Measurements from ENCODE around the gene FBRSL1.

DNA sequence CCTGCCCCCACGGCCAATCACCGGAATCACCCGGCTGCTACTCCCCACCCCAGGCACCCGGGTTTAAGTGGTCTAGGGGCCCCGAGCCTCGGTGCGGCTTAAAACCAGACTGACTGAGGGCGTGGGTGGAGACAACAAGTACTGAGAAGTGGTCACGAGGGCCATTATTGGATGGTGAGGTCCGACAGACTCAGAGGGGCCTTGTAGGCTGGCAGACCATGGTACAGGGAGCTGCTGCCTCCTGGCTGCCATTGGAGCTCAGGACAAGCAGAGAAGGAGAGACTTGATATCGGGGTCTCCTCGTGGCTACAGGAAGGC, 54.1 kb downstream of the FBRSL1 start:
- TF ChIP-seq, protein P1, sequence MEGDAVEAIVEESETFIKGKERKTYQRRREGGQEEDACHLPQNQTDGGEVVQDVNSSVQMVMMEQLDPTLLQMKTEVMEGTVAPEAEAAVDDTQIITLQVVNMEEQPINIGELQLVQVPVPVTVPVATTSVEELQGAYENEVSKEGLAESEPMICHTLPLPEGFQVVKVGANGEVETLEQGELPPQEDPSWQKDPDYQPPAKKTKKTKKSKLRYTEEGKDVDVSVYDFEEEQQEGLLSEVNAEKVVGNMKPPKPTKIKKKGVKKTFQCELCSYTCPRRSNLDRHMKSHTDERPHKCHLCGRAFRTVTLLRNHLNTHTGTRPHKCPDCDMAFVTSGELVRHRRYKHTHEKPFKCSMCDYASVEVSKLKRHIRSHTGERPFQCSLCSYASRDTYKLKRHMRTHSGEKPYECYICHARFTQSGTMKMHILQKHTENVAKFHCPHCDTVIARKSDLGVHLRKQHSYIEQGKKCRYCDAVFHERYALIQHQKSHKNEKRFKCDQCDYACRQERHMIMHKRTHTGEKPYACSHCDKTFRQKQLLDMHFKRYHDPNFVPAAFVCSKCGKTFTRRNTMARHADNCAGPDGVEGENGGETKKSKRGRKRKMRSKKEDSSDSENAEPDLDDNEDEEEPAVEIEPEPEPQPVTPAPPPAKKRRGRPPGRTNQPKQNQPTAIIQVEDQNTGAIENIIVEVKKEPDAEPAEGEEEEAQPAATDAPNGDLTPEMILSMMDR (conservative IDR thresholded peaks at IDR 0.05; ENCODE audit: low read depth, low read length), result no peak
- TF ChIP-seq EZH2phosphoT487 (IDR thresholded peaks at IDR 0.05; ENCODE audit: borderline replicate concordance, low read length) (no peak), EZH2 (IDR thresholded peaks at IDR 0.05; ENCODE audit: low read length, unreplicated experiment) (no peak)

Measured in PC-3 (cell line).